Measurements from ENCODE around the gene HS3ST5. TPM values are rescaled to one million over a fixed set of nuclear protein-coding genes. Genes with fewer than 3 reads are reported as not detected.

The HS3ST5 gene
- total and polyA plus RNA-seq, 8 donors: 0.05 to 2.2 TPM; not detected in 6

GRCh38 chr6:114100215-114100994 is 242.4 kb downstream of the HS3ST5 start:
- no peak for TF ChIP-seq POLR2AphosphoS5 (IDR thresholded peaks at IDR 0.05)
- TF ChIP-seq EP300 (IDR thresholded peaks at IDR 0.05): no peak
- TF ChIP-seq CTCF (IDR thresholded peaks at IDR 0.05): no peak
- no peak for TF ChIP-seq POLR2A (IDR thresholded peaks at IDR 0.05)
- no peak overlapping the region for H3K27ac ChIP-seq
- H3K27me3 ChIP-seq: no peaks in the 10 kb centered on the region
- H3K4me1 ChIP-seq: no peaks in the 10 kb centered on the region
- H3K9me3 ChIP-seq: no peaks in the 10 kb centered on the region
- no peaks in the 10 kb centered on the region for H3K36me3 ChIP-seq
- 75 to 85% (median 81%) methylated on average over 10 of the region's 10 CpGs for WGBS, 5 donors
- DNase-seq: no peak
- H3K4me3 ChIP-seq: no peak overlapping the region
- intact Hi-C loops (cut with DNase I; ENCODE audit: low total_unique reads): loop anchor here (10.0 kb wide), 1 partner anchor 204 kb away; no protein-coding TSS in a partner anchor

- TF ChIP-seq POLR2AphosphoS5 (IDR thresholded peaks at IDR 0.05) (no peak), EP300 (IDR thresholded peaks at IDR 0.05) (no peak), POLR2A (IDR thresholded peaks at IDR 0.05) (no peak), CTCF (IDR thresholded peaks at IDR 0.05) (peak in 5 of 7 experiments; percentile 7 to 88 (median 52))
- Histone ChIP-seq H3K9me3 (no peaks in the 10 kb centered on the region), H3K27me3 (no peaks in the 10 kb centered on the region), H3K36me3 (no peaks in the 10 kb centered on the region), H3K27ac (no peak overlapping the region), H3K4me3 (no peak overlapping the region), H3K4me1 (no peaks in the 10 kb centered on the region)
- WGBS, 5 donors: 0 to 5% (median 2%) methylated on average over 2 of the region's 2 CpGs
- DNase-seq: peak in 1 of 2 donors; percentile 67
- intact Hi-C loops (cut with DNase I; ENCODE audit: low total_unique reads): no loop called here
Observed at GRCh38 chr6:114096561-114097172, 246.2 kb downstream of the HS3ST5 start.

- DNase-seq: no peak
- H3K9me3 ChIP-seq: no peaks in the 10 kb centered on the region
- no peaks in the 10 kb centered on the region for H3K27me3 ChIP-seq
- intact Hi-C loops (cut with DNase I; ENCODE audit: low total_unique reads): no loop called here
- 83 to 89% (median 87%) methylated on average over 2 of the region's 2 CpGs for WGBS, 5 donors
- H3K36me3 ChIP-seq: no peaks in the 10 kb centered on the region
- no peaks in the 10 kb centered on the region for H3K4me1 ChIP-seq
- H3K27ac ChIP-seq: no peak overlapping the region
- no peak for TF ChIP-seq POLR2AphosphoS5 (IDR thresholded peaks at IDR 0.05)
- no peak for TF ChIP-seq CTCF (IDR thresholded peaks at IDR 0.05)
- no peak for TF ChIP-seq EP300 (IDR thresholded peaks at IDR 0.05)
- no peak for TF ChIP-seq POLR2A (IDR thresholded peaks at IDR 0.05)
- H3K4me3 ChIP-seq: no peak overlapping the region
Observed at GRCh38 chr6:114092943-114093342, 249.9 kb downstream of the HS3ST5 start.

GRCh38 chr6:114090626-114091025 is 252.2 kb downstream of the HS3ST5 start:
- no peak overlapping the region for H3K4me3 ChIP-seq
- H3K27me3 ChIP-seq: no peaks in the 10 kb centered on the region
- no peak overlapping the region for H3K27ac ChIP-seq
- intact Hi-C loops (cut with DNase I; ENCODE audit: low total_unique reads): no loop called here
- WGBS, 5 donors: 49 to 61% (median 55%) methylated on average over 4 of the region's 4 CpGs
- TF ChIP-seq POLR2A (IDR thresholded peaks at IDR 0.05): no peak
- TF ChIP-seq CTCF (IDR thresholded peaks at IDR 0.05): no peak
- no peak for TF ChIP-seq POLR2AphosphoS5 (IDR thresholded peaks at IDR 0.05)
- no peak for TF ChIP-seq EP300 (IDR thresholded peaks at IDR 0.05)
- no peaks in the 10 kb centered on the region for H3K36me3 ChIP-seq
- H3K4me1 ChIP-seq: no peaks in the 10 kb centered on the region
- DNase-seq: no peak
- no peaks in the 10 kb centered on the region for H3K9me3 ChIP-seq

Data from stomach (tissue), 9 donors.